SU-DHL-6 (cell line): ENCODE results near the gene SKIL.

Experiments
- EZH2phosphoT487 ChIP-seq: fragments of 200-600 bp; sonication (generic), shearing (Covaris generic); conservative IDR thresholded peaks from 2 replicates; pipeline ENCODE4 v1.6.1; 2018; ENCODE audit warnings: mild to moderate bottlenecking, antibody characterized with exemption, low read length, moderate library complexity, mixed read lengths
- TF ChIP-seq, protein P1 (sequence below): fragments of 200-600 bp; sonication (generic); IDR thresholded peaks from one replicate; pipeline ENCODE4 v1.5.1; 2017; ENCODE audit warnings: antibody characterized with exemption, mild to moderate bottlenecking, low read length, moderate library complexity; ENCODE audit not compliant: insufficient read depth, poor library complexity, severe bottlenecking

DNA sequence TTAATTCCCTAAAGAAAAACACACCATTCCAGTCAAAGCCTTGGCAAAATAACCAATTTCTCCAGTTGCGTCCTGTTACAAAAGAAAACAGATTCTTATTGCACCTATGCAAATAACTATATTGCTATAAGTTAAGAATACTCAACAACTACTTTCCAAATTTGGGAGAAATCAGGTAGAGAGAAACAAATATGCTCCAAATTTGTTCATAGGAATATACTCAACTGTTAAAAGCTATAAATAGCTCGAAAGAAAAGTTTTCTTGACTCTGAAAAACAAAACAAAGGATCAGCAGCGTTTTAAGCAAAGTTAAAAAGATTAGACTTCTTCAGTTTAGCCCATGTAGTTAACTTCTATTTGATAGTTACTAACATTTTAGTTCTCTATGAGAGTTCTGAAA lies 20.1 kb upstream of the SKIL start:
- TF ChIP-seq, protein P1, sequence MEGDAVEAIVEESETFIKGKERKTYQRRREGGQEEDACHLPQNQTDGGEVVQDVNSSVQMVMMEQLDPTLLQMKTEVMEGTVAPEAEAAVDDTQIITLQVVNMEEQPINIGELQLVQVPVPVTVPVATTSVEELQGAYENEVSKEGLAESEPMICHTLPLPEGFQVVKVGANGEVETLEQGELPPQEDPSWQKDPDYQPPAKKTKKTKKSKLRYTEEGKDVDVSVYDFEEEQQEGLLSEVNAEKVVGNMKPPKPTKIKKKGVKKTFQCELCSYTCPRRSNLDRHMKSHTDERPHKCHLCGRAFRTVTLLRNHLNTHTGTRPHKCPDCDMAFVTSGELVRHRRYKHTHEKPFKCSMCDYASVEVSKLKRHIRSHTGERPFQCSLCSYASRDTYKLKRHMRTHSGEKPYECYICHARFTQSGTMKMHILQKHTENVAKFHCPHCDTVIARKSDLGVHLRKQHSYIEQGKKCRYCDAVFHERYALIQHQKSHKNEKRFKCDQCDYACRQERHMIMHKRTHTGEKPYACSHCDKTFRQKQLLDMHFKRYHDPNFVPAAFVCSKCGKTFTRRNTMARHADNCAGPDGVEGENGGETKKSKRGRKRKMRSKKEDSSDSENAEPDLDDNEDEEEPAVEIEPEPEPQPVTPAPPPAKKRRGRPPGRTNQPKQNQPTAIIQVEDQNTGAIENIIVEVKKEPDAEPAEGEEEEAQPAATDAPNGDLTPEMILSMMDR = no peak
- no peak for TF ChIP-seq EZH2phosphoT487
